ENCODE results near the gene ORC6.
A peak's percentile ranks its signal among the peaks of the same experiment; 100 is the strongest.

ORC6 gene

DNA sequence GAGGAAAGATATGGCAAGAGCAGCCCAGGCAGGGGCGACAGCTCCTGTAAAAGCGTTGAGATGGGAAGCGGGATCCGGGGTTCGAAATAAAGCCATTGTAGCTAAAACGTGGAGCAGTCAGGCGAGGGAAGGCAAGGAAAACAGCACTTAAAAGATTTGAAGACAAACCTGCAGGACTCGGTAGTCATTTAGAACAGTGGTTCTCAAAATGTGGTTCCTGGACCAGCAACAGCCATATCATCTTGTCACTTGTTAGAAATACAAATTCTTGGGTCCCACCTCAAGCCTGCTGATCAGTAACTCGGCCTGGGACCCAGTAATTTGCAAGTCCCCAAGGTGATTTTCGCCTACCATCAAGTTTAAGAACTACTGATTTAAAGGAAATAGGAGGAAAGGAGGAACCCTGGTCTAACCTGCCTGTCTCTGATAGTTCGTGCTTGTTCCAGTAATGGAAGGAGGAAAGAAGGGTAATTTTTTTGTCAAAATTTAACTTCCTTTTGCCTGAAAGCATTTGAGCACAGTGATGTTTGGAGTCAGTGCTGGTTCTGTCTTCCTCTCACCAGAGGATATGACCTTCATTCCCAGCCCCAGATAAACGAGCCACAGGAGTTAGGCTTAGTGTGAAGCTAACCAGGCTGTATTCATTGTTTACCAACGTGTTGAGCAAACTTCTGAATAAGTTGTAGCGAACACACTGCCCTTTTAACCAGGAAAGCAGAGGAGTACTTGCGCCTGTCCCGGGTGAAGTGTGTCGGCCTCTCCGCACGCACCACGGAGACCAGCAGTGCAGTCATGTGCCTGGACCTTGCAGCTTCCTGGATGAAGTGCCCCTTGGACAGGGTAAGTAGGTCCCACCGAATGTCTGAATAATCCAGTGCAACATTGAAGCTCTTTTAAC, 1.1 kb downstream of the ORC6 start:
- H3K4me3 ChIP-seq (ENCODE audit: low read depth, low read length), result peak overlapping the region; percentile 75
- TF ChIP-seq CTCF (IDR thresholded peaks at IDR 0.05; ENCODE audit: borderline replicate concordance, insufficient read depth, low read depth, low read length), result no peak

- H3K4me3 ChIP-seq (ENCODE audit: low read depth, low read length), result peak overlapping the region; percentile 75
- no peak for TF ChIP-seq CTCF (IDR thresholded peaks at IDR 0.05; ENCODE audit: borderline replicate concordance, insufficient read depth, low read depth, low read length)
Observed at GRCh38 chr16:46691726-46692125, 2.3 kb downstream of the ORC6 start.

DNA sequence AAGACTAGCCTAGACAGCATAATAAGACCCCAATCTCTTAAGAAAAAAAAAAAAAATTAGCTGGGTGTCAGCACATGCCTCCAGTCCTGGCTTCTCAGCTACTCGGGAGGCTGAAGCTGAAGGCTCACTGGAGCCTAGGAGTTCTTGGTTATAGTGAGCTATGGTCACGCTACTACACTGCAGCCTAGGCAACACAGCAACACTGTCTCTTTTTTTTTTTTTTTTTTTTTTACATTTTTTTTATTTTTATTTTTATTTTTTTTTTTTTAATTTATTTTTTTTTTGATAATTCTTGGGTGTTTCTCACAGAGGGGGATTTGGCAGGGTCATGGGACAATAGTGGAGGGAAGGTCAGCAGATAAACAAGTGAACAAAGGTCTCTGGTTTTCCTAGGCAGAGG, 4.1 kb downstream of the ORC6 start:
- H3K4me3 ChIP-seq (ENCODE audit: low read depth, low read length), result no peak overlapping the region
- TF ChIP-seq CTCF (IDR thresholded peaks at IDR 0.05; ENCODE audit: borderline replicate concordance, insufficient read depth, low read depth, low read length), result no peak

GRCh38 chr16:46695937-46696336, 6.5 kb downstream of the ORC6 start:
- no peak for TF ChIP-seq CTCF (IDR thresholded peaks at IDR 0.05; ENCODE audit: borderline replicate concordance, insufficient read depth, low read depth, low read length)
- no peak overlapping the region for H3K4me3 ChIP-seq (ENCODE audit: low read depth, low read length)

- no peak overlapping the region for H3K4me3 ChIP-seq (ENCODE audit: low read depth, low read length)
- TF ChIP-seq CTCF (IDR thresholded peaks at IDR 0.05; ENCODE audit: borderline replicate concordance, insufficient read depth, low read depth, low read length), result no peak
Observed at GRCh38 chr16:46696957-46697356, 7.5 kb downstream of the ORC6 start.

DNA sequence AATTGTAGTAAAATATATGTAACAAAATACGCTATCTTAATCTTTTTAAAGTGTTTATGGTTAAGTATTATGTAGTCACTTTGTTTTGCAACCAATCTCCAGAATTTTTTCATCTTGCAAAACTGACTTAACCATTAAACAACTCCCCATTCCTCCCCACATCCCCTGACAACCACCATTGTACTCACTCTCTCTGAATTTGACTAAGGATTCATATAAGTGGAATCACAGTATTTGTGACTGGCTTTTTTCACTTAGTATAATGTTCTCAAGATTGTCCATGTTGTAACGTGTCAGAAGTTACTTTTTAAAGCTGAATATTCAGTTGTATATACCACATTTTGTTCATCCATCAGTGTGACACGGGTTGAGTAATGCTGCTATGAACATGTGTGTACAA, 10.6 kb downstream of the ORC6 start:
- no peak overlapping the region for H3K4me3 ChIP-seq (ENCODE audit: low read depth, low read length)

More for the DNA sequence above, 10.6 kb downstream of the ORC6 start:
- TF ChIP-seq CTCF (IDR thresholded peaks at IDR 0.05; ENCODE audit: borderline replicate concordance, insufficient read depth, low read depth, low read length), result no peak
